Mesenteric fat pad (tissue), 1 donor: ENCODE results near the gene CDCA8. TPM values are rescaled to one million over a fixed set of nuclear protein-coding genes. Genes with fewer than 3 reads are reported as not detected.
A peak's percentile ranks its signal among the peaks of the same experiment; 100 is the strongest.

Experiments
- DNase-seq: peaks from one replicate; pipeline ENCODE4 v3.0.0-alpha.2; 2020; ENCODE audit warnings: low spot score
- total RNA-seq: library from RNA; stranded (reverse); fragmentation: NEBNext Ultra II Directional; extraction: Animal tissue kit (Norgen Biotek cat#: 25700); gene quantifications from one replicate; pipeline ENCODE4 v1.2.1, GENCODE V29; 2021
- donor health status: DM: yes; HTN: yes; CAD: no.

The CDCA8 gene
- total RNA-seq, 1 donor from 2014 or later: 0.35 TPM

DNA sequence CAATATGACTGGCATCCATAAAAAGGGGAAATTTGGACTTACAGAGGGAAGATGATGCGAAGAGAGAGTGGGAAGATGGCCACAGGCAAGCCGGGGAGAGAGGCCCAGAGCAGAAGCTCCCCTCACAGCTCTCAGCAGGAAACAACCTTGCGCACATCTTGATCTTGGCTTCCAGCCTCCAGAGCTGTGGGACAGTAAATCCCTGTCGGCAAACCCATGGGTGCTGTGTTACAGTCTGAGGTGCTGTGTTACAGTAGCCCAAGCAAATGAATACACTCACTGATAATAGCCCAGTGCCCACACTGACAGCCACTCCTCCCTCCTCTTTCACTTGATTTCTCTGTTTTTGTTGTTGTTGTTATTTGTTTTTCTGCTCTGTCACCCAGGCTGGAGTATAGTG is 22.4 kb downstream of the CDCA8 start:
- no peak for DNase-seq

DNA sequence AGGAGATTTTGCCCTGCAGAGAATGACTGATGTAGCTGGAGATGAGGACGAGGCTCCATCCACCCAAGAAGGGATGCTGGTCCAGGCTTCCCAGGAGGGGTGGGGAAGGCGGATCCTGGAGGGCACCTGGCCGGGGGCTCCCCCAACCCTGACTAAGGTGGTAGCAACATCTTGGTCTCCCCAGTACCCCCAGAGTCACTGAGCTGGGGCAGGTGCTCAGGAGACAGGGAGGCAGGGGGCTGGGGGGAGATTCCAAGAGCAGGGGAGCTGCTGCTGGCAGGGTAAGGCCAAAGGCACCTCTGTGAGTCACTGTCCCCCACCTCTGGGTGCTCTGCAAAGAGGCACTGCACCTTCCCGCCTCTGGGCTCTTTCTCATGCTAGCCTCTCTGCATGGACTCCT is 24.0 kb downstream of the CDCA8 start:
- DNase-seq: peak; percentile 47

GRCh38 chr1:37717631-37718030 is 25.3 kb downstream of the CDCA8 start:
- DNase-seq: peak; percentile 81

DNA sequence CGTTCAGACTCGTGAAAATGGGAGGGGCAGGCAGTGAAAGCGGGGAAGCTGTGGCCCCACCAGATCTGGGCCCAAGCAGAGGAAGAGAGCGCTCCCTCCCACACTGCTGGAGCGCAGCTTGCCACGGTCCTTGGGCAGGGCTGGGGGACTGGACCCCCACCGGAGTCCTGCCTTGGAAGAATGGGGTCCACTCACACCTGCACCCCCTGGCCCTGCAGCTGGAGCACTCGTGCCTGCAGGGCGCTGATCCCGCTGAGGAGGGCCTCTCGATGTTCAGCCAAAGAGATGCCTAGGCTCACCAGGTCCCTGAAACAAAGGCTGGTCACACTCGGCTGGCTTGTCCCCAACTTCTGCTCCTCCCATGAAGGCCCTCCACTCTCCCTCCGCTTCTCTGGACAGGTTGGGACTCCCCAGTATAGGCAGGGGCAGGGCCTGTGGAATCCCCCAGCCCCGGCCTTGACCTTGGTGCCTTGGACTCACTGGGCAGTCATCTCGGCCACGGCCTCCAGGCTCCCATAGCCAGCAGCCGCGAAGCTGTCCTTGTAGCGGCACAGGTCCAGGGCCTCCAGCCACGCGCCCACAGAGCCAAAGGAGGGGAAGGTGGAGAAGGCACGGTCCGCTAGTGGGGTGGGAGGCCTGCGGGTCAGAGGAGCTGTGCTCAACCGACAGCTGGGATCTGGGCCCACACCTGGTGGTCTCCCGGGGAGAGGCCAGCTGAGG is 26.0 kb downstream of the CDCA8 start:
- no peak for DNase-seq

DNA sequence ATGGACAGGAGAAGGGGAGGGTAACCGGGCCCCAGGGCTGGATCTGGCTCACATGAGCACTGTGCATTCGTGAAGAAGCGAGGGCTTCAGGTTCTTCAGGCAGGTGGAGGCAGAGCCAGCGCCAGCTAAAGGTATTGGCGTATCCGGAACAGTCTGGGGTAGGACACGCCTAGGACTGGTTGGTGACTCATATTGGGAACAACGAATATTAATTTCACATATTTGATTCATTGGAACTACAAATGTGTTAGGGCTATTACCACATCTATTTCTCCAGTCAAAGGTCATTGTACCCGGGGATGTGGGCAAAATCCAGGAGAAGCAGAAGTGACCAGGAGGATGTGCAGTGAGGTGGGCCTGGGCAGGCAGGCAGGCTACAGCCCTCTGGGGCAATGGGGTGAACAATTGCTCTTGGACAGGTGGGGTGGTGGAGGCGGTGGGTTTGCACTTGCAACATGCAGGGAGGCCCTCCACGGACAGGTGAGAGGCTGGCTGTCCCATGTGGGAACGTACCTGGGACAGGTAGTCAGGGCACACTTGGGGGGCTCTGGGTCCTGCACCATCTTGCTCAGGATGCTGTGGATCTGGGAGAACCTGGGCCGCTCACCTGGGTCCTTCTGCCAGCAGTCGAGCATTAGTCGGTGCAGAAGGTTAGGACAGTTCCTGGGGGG is 26.7 kb downstream of the CDCA8 start:
- DNase-seq: no peak

DNA sequence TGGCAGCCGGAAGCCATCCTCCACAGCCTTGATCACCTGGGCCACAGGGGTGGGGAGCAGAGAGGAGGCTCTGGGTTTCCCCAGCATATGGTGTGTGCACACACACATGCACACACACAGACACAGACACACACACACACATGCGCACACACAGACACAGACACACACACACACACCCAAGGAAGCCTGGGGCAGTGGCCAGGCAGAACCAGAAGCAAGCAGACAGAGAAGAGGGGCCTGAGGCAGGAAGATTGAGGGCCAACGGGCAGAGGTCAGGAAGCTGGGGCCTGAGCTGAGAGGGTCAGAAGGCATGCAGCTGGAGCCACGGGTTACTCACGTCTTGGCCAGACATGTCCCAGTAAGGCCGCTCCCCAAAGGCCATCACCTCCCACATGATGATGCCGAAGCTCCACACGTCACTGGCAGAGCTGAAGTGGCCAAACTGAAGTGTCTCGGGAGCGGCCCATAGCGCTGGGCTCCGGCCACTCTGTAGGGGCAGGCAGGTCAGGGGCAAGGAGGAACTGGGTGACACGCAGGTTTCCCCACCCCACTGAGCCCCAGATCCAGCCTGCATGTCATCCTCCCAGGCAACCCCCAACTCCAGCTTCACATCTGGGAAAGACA is 27.4 kb downstream of the CDCA8 start:
- DNase-seq: no peak

DNA sequence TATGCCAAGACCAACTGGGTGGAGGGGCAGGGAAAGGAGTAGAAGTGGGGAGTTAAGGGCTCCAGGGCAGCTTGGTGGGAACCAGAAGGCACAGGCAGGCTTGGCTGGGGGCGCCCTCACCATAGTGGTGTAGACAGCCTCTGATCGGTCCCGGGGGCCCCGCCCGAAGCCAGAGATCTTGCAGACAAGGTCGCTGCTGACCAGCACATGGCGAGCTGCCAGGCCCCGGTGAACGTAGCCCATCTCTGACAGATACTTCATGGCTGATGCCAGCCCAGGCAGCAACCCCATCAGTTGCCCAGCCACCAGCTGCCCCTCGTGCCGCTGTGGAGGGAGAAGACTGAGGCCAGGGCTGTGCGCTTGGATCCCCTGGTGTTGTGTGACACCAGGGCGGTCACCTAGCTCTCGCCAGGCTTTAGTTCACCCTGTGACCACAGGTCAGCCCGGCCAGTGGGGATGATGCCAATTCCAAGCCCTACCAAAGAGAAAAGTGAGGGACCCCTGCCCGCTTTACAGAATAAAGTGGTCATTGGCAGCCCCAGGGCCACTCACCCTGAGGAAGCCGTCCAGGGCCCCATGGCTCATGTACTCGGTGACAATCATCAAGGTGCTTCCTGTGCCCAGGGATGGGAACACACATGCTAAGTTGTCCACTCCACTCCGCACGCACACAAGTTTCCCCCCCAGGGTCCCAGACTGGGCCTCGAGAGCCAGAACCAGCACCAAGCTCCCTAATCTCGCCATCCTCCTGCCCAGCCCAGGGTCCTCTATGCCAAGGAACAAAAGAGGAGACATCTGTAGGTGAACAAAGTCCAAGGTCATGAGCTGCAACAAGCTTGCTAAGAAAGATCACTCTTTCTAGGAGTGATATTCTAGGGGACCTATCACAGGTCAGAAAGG is 28.2 kb downstream of the CDCA8 start:
- peak; percentile 85 for DNase-seq

DNA sequence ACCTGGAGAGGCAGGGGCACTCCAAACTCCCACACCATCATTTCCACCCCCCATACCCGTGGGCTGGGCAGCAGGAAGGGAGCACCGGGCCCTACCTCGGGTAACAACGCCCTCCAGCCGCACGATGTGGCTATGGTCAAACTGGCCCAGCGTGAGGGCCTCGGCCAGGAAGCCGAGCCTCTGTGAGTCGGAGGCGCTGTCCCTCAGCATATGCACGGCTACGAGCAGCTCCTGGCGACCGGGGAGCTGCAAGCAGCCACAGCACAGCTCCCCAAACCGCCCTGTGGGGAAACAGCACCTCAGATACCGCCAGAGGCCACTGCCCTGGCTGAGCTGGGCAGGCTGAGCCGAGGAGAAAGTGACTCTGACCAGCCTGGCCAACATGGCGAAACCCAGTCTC is 29.2 kb downstream of the CDCA8 start:
- DNase-seq: no peak

- no peak for DNase-seq
Measured at GRCh38 chr1:37722181-37723071, 30.1 kb downstream of the CDCA8 start.

GRCh38 chr1:37723072-37723389 is 30.7 kb downstream of the CDCA8 start:
- DNase-seq: no peak

DNA sequence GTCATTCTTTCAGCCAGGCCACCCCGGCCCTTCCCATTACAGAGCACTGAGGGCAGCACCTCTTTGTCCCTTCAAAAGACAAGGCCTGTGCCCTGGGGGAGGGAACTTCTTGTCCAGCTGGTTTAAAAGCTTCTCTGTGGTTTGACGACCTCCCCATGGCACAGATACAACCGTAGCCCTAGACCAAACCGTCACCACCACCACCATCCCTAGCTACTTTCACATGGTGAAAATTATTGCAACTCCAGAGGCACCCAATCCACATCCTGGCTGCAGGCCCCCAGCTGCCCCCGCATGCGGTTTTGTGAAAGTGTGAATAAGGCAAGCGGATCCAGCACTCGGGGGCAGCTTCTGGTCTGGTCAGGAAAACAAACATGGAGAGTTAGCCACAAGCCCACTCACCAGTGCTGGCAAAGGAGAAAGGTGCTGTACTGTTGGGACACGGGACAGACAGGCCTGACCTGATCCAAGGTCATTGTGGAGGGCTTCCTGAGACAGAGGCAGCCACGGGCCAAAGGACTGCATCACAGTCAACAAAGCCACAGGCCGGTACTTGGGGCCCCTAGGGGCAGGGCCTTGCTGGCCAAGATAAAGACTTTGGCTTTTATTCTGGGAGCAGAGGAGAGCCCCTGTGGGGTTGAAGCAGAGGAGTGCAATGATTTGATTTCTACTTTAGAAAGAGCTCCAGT is 31.2 kb downstream of the CDCA8 start:
- DNase-seq: no peak

DNA sequence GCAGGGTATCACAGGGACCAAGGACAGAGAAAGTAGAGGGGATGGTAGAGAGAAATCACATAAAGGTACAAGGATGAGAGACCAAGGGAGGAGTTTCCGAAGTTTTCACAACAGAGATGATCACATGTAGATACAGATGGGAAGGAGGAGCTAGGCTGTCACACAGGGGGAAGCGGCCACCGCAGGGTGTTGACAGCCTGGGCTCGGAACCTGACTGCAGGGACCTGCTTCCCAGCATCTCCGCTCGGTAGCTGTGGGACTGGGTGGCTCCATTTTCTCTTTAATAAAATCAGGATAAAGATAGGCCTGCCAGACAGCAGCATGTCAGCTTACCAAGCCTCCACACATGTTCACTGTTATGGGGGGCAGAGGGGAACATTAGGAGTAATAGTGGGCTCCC is 32.3 kb downstream of the CDCA8 start:
- DNase-seq: peak; percentile 18

GRCh38 chr1:37725851-37726613 is 33.7 kb downstream of the CDCA8 start:
- peak; percentile 60 for DNase-seq

GRCh38 chr1:37726751-37727585 is 34.7 kb downstream of the CDCA8 start:
- peak; percentile 83 for DNase-seq

DNA sequence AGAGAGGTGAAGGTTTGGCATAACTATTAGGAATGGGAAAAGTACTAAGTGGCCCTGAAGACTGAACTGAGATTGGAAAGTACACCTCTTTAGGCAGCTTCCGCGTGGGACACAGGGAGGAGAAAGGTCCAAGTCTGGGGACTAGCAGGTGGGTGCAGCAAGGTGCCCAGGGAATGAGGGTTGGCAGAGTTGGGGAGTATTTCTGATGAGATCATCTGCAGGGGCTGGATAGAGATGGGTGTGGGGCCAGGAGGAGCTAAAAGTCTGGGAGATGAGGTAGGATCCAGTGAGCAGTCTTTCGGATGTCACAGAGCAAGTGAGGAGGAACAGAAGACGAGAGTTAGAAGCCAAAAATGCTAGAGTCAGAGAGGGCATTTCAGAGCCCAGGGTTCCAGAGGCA is 36.1 kb downstream of the CDCA8 start:
- peak; percentile 30 for DNase-seq

- peak; percentile 8 for DNase-seq
Measured at GRCh38 chr1:37730376-37730775, 38.1 kb downstream of the CDCA8 start.

DNA sequence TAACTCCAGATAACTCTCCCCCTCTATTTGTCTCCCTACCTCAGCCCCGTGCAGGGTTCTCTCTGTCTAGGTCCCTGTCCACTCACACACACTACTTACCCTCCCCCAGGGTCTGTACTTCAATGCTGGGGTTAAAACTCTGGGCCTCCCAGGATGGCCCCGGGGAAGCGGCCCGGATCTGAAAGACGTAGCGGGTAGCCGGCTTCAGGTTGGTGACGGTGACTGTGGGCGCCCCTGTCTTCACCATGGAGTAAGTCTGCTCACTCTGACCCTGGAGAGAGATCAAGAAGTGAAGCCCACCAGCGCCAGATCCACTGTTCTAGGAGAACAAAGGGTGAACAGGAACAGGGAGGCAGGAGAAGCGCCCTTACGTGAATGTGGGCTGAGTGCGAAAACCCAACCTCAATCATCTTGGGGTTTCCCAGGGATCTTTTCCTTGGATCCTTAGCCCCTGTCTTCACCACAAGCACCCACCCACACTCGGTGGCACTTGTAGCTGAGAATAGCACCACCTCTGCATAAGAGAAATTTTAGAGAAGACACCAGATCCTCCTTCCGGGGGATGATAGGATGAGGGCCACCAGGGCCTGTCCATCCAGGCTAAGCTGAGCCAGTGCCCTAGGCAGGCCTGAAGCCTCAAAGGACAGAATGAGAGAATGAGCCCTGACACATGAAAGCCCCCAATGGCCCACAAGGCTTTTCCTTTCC is 39.1 kb downstream of the CDCA8 start:
- peak; percentile 82 for DNase-seq
